GM15510 (cell line): ENCODE measurements around the gene METRNL.

Experiments
- POLR2A ChIP-seq: IDR thresholded peaks from 3 replicates; pipeline ENCODE4 v1.6.1; 2011; ENCODE audit warnings: borderline replicate concordance; ENCODE audit not compliant: insufficient read length; ENCODE audit errors: extremely low read depth

Gene METRNL

DNA sequence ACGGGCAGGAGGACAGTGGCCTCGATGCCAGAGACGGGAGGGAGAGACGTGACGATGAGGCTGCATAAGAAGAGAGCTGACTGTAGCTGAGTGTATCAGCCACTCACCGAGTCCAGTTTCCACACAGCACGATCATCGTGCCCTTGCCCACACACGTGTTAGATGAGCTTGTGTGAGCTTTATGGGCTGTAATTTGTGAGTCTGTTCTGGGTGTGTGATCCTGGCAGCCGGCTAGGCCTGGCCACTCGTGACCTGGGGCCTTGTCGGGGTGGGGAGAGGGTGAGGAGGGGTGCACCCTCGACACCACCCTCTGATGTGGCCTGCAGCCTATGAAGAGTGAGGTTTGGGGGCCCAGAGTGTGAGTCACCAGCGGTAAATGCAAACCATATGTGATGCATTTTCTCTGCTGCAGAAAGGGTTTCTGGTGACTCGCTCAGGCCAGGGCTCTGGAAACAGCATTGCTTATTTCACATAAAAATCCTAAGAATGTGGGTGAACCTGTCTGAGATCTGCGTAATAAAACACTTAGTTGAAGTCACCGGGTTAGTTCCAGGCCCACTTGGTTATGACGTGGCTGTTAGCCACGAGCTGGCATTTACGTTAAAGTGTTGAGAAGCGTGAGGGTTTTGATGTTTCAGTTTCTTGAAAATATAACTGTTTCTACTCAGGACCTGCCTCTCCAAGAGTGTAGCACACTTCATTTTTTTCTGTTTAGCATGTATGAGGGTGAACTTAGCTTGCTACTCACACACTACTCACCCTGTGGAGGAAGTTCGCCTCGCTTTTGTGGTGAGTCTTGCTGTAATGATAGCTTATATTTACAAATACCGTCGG, 4.2 kb downstream of the METRNL start:
- TF ChIP-seq POLR2A = no peak

- no peak for TF ChIP-seq POLR2A
Measured at GRCh38 chr17:83084214-83084613, 4.8 kb downstream of the METRNL start.

DNA sequence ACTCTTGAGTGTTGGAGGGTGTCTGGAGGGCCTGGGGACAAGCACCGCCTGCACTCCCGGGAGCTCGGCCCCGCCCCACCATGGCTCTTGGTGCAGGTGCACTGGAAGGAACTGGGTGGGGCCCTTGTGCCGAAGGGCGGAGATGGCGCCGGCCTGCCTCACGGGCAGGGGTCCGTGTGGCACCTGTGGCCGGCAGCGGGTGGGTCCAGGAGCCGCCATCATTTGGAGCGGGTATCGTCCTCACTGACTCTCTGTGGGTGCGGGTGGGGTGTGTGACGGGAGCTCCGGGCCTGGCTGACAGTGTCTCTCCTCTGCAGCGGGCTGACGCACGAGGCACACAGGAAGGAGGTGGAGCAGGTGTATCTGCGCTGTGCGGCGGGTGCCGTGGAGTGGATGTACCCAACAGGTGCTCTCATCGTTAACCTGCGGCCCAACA, 5.2 kb downstream of the METRNL start:
- TF ChIP-seq POLR2A = no peak

DNA sequence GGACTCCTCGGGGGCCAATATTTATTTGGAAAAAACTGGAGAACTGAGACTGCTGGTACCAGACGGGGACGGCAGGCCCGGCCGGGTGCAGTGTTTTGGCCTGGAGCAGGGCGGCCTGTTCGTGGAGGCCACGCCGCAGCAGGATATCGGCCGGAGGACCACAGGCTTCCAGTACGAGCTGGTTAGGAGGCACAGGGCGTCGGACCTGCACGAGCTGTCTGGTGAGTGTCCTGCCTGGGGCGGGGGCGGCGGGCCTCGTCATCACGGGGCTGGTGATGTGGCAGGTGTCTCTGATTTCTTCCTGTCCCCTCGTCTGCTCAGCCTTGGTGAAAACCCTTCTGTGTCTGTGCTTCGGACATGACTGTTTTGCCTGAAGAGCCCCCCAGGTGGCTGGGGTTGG, 5.7 kb downstream of the METRNL start:
- no peak for TF ChIP-seq POLR2A

DNA sequence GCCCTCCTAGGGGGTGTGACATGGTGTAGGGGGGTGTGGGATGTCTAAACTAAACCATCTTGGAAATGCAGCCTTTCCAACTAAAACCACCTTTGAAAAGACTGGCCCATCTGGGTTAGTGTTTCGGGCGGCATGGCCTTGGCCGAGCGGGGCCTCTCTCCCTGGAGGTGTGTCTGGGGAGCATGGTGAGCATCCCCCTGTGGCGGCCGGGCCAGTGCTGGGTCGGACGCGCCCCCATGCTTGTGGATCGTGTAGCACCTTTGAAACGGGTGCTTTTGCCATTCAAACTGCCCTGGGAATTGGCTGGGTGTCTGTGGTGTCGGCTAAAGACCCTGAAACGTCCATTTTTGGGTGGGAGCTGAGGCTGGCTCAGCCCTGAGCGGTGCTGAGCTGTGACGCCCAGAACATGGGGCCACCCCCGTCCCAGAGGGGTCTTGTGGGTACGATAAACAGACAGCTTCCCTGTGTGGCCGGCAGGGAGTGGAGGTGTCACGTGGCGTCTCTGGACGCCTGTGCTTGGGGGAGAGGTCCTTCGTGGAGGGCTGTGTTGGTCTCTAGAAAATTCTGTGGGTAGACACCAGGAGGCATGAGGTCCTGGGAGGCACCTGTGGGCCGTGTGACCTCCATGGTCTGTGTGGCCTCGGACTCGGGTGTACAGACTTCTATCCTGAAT, 6.3 kb downstream of the METRNL start:
- no peak for TF ChIP-seq POLR2A

DNA sequence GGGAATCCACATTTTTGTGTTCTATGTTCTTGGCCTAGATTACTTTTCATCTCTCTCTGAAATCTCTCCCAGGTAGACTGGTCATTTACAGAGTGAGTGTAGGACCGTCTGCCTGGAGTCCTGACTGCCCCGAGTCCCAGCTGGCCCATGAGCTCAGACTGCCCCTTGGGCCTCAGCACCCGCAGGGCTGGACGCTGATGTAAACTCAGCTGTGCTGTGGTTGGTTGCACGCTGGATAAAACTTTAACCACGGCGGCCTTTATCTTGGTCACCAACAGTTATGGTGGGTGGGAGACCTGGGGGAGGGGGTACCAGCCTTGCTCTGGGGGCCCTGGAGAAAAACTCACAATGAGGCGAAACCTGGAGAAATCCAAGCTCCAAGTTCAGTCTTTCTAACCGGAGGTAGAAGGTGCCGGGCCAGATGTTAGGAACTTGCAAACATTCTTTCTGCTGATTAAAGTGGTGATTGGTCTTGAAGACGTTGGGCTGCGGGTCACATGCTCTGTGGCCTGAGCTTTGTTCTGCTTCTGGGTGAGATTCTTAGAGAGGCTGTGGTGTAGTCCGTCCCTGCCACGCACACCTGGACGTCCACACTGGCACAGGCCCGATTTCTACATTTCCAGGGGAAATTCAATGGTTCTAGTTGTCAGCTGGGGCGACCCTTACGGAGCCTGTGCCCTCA, 6.9 kb downstream of the METRNL start:
- no peak for TF ChIP-seq POLR2A

GRCh38 chr17:83086907-83087787, 7.7 kb downstream of the METRNL start:
- TF ChIP-seq POLR2A = no peak

GRCh38 chr17:83087788-83088360, 8.5 kb downstream of the METRNL start:
- TF ChIP-seq POLR2A = no peak

DNA sequence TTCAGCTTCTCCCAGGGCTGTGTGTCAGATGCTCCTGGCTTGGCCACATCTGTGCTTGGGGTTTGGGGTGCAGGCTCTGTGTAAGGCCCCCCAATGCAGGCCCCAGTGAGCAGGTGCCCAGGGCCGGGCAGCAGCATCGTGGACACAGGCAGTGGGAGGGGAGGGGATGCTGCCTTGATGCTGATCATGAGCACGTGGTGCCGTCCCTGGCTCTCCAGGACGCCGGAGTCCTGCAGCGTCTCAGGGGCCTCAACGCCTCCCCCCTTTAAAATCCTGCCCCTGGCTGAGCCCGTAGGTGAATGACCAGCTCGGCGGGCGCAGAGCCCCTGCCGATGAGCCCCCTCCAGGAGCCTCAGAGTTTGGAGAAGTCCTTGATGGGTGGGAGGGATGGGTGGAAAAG, 9.0 kb downstream of the METRNL start:
- TF ChIP-seq POLR2A = no peak

- TF ChIP-seq POLR2A = no peak
Measured at GRCh38 chr17:83088909-83089308, 9.5 kb downstream of the METRNL start.

DNA sequence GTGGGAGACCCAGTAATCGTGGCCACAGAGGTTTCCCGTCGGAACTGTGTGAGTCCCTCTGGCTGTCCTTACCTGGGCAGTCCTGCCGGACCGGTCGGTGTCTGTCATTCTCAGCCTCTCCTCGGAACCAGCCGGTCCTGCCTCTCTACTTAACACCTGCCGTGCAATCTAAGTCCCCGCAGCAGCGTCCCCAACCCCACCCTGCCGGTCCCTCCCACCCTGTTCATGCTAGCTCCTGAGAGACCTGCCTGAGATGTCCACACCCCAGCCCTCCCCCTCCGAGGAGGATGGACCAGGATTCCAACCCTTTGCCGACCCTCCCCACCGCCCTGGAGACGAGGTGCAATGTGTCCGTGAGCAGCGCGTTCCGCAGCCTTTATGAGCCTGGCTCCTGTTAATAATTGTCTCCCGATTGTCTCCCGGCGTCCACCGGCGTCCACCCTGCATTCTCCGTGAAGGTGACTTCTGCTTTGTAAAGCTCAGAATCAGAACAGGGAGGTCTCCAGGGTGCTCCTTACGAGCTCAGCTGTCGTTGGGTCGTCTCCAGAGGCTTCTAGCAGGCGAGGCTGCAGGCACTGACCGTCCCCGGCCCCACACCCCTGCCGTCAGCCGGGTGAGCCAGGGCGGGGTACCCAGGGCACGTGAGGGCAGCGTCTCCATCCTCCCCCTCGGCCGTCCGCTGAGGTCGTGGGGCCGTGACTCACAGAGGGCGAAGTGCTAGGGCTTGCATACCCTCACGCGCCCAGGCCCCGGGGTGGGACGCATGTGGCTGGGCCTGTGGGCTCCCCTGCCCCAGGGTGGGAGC, 10.1 kb downstream of the METRNL start:
- TF ChIP-seq POLR2A = no peak

GRCh38 chr17:83090444-83091256, 11.2 kb downstream of the METRNL start:
- TF ChIP-seq POLR2A = no peak

- no peak for TF ChIP-seq POLR2A
Measured at GRCh38 chr17:83091257-83092141, 12.1 kb downstream of the METRNL start.
